ENCODE data around the gene FBXL13. TPM values are rescaled to one million over a fixed set of nuclear protein-coding genes. Genes with fewer than 3 reads are reported as not detected.

The FBXL13 gene
- total and polyA plus RNA-seq, 2 of the 8 experiments (the other 6 are each of a cell fraction or from before 2014, with no cell fraction given), result 1.2 to 2.8 TPM

GRCh38 chr7:103100348-103100747, 25.8 kb upstream of the FBXL13 start:
- no peaks in the 10 kb centered on the region for H3K9me3 ChIP-seq (ENCODE audit: insufficient read depth in 2 of 2, low read depth in 1 of 2, low read length in 1 of 2)
- H3K4ac ChIP-seq (replicated peaks; ENCODE audit: insufficient read length, low read depth, low read length), result no peak overlapping the region
- no peaks in the 10 kb centered on the region for H3K27me3 ChIP-seq (replicated peaks in 1 of 4; ENCODE audit: control insufficient read depth in 3 of 4, extremely low read depth in 1 of 4, insufficient read depth in 3 of 4, low read length in 3 of 4)
- H4K91ac ChIP-seq (replicated peaks; ENCODE audit: insufficient read length, low read length), result no peak overlapping the region
- ChIA-PET CTCF (ENCODE audit: partially characterized antibody) (interaction anchor here (0.7 kb wide), 1 partner anchor 8 kb away, joined by 3 read pairs; no protein-coding TSS in a partner anchor), POLR2A (ENCODE audit: partially characterized antibody) (no interaction called here)
- H3K27ac ChIP-seq (ENCODE audit: low read depth, low read length), result no peak overlapping the region
- no peak overlapping the region for H3K4me2 ChIP-seq (ENCODE audit: insufficient read depth in 1 of 2, low read depth in 2 of 2, low read length in 2 of 2)
- H3K4me1 ChIP-seq (replicated peaks in 1 of 4; ENCODE audit: control insufficient read depth in 3 of 4, insufficient read depth in 4 of 4, low read length in 3 of 4), result no peaks in the 10 kb centered on the region
- H2AK5ac ChIP-seq (ENCODE audit: low read depth, low read length), result no peak overlapping the region
- H3K79me2 ChIP-seq (ENCODE audit: control insufficient read depth in 1 of 2, insufficient read depth in 2 of 2, low read length in 2 of 2), result no peaks in the 10 kb centered on the region
- no peak overlapping the region for H2AFZ ChIP-seq (ENCODE audit: low read length)
- no peak overlapping the region for H2BK12ac ChIP-seq (ENCODE audit: low read depth, low read length)
- H4K20me1 ChIP-seq (replicated peaks in 1 of 2; ENCODE audit: control insufficient read depth in 1 of 2, insufficient read depth in 2 of 2, low read length in 2 of 2), result peaks cover 0 to 2% of the 10 kb centered on the region in 2 experiments
- no peak overlapping the region for H3K18ac ChIP-seq (ENCODE audit: extremely low read depth, low read length)
- H3K23ac ChIP-seq (ENCODE audit: insufficient read length), result no peak overlapping the region
- TF ChIP-seq KDM5A (IDR thresholded peaks at IDR 0.05; ENCODE audit: low read length) (0 out of 2 replicates have a peak, but pooled peaks have one; percentile 35), EZH2 (IDR thresholded peaks at IDR 0.05; ENCODE audit: low read depth, low read length, severe bottlenecking) (no peak)
- no peak overlapping the region for H2BK120ac ChIP-seq (replicated peaks; ENCODE audit: low read depth, low read length)
- H4K5ac ChIP-seq (ENCODE audit: insufficient read length, low read depth, low read length), result no peak overlapping the region
- no peaks in the 10 kb centered on the region for H3K23me2 ChIP-seq (ENCODE audit: low read depth, low read length)
- no peak overlapping the region for H3K9ac ChIP-seq (replicated peaks in 1 of 4; ENCODE audit: extremely low read depth in 1 of 4, low read depth in 3 of 4, low read length in 3 of 4)
- WGBS, 2 experiments (ENCODE audit: extremely low coverage in 1 of 2, insufficient coverage in 1 of 2, insufficient read length in 1 of 2, insufficient replicate concordance in 2 of 2, low coverage in 1 of 2, low lambda C conversion rate in 2 of 2, missing lambda C conversion rate in 1 of 2), result 62% methylated on average over 3 of the region's 3 CpGs; no CpG with 5 or more reads in 1 of the 2 experiments
- H3K56ac ChIP-seq (replicated peaks; ENCODE audit: insufficient read length, low read depth, low read length), result no peak overlapping the region
- no peak overlapping the region for H3K4me3 ChIP-seq (ENCODE audit: extremely low read depth in 1 of 4, insufficient read depth in 2 of 4, low read depth in 3 of 4, low read length in 4 of 4)
- no peaks in the 10 kb centered on the region for H3K79me1 ChIP-seq (ENCODE audit: low read depth, low read length)
- H2BK20ac ChIP-seq (ENCODE audit: low read length), result no peak overlapping the region
- H2BK5ac ChIP-seq (ENCODE audit: low read depth, low read length), result no peak overlapping the region
- H2BK15ac ChIP-seq (ENCODE audit: low read length), result no peak overlapping the region
- no peak overlapping the region for H4K8ac ChIP-seq (ENCODE audit: extremely low read depth, insufficient read depth, low read length)
- peaks cover 0 to 9% (median 3%) of the 10 kb centered on the region in 4 experiments; a peak in 4 of 8 replicates for H3K36me3 ChIP-seq (ENCODE audit: control insufficient read depth in 2 of 4, insufficient read depth in 4 of 4, low read length in 3 of 4)
- DNase-seq (ENCODE audit: low read depth in 1 of 2, low spot score in 2 of 2), result no peak
- FAIRE-seq, result no peak
- H3K14ac ChIP-seq (ENCODE audit: insufficient read length), result no peak overlapping the region

All from H1 (cell line).